ENCODE results near the gene TP53BP2. TPM values are rescaled to one million over a fixed set of nuclear protein-coding genes. Genes with fewer than 3 reads are reported as not detected.

The TP53BP2 gene
- total and polyA plus RNA-seq, 10 of the 15 experiments (the other 5 are each of a cell fraction or from before 2014, with no cell fraction given), result 1.6 to 13.7 (median 5.6) TPM

GRCh38 chr1:223763881-223764280, 81.9 kb downstream of the TP53BP2 start:
- Histone ChIP-seq H3K79me2 (ENCODE audit: control insufficient read depth, insufficient read depth, low read length) (no peaks in the 10 kb centered on the region), H3K4me1 (ENCODE audit: control insufficient read depth, insufficient read depth, low read length) (no peaks in the 10 kb centered on the region), H3K36me3 (ENCODE audit: control insufficient read depth in 2 of 2, insufficient read depth in 2 of 2, low read length in 1 of 2) (no peaks in the 10 kb centered on the region), H2AFZ (ENCODE audit: control insufficient read depth, low read depth, low read length) (no peak overlapping the region), H3K4me2 (ENCODE audit: control insufficient read depth, insufficient read depth) (no peak overlapping the region), H3K27ac (ENCODE audit: control insufficient read depth, insufficient read depth) (no peak overlapping the region), H3K9ac (ENCODE audit: control insufficient read depth, insufficient read depth, low read length) (no peak overlapping the region), H3K9me3 (replicated peaks; ENCODE audit: control insufficient read depth, insufficient read depth, low read length) (no peaks in the 10 kb centered on the region), H3K4me3 (no peak overlapping the region), H4K20me1 (ENCODE audit: control insufficient read depth, insufficient read depth) (no peaks in the 10 kb centered on the region), H3K27me3 (replicated peaks in 1 of 2; ENCODE audit: control insufficient read depth in 2 of 2, insufficient read depth in 2 of 2, low read length in 1 of 2) (no peaks in the 10 kb centered on the region)
- POLR2A ChIA-PET, result no interaction called here
- FAIRE-seq, result no peak
- WGBS (ENCODE audit: insufficient coverage, insufficient replicate concordance, low lambda C conversion rate, missing lambda C conversion rate), result 98% methylated on average over 5 of the region's 5 CpGs
- no peak for ATAC-seq
- SMC1A ChIA-PET (ENCODE audit: uncharacterized antibody, unreplicated experiment), result no interaction called here
- RAD21 ChIA-PET (ENCODE audit: unreplicated experiment), result no interaction called here
- in situ Hi-C loops (cut with MboI) (no loop called here), intact Hi-C loops (cut with micrococcal nuclease; ENCODE audit: unreplicated experiment) (no loop called here)
- DNase-seq (ENCODE audit: low read depth, low spot score), result no peak
- CTCF ChIA-PET, result interaction anchor here (1.2 to 1.5 kb wide), 2 partner anchors 14 to 65 kb away, joined by 3 to 7 read pairs; no protein-coding TSS in a partner anchor
- no TSS peak for BruUV-seq (replicated peaks)
- TF ChIP-seq NFXL1 (IDR thresholded peaks at IDR 0.05; ENCODE audit: borderline replicate concordance) (no peak), CREB1 (IDR thresholded peaks at IDR 0.05; ENCODE audit: low read depth) (no peak), SMAD5 (IDR thresholded peaks at IDR 0.05; ENCODE audit: low read depth) (no peak), ZNF592 (IDR thresholded peaks at IDR 0.05) (no peak), NFYA (IDR thresholded peaks at IDR 0.05; ENCODE audit: borderline replicate concordance, low read depth, low read length) (no peak), BHLHE40 (IDR thresholded peaks at IDR 0.05; ENCODE audit: borderline replicate concordance in 1 of 2, low read depth in 2 of 2, low read length in 1 of 2) (no peak), RUNX3 (IDR thresholded peaks at IDR 0.05; ENCODE audit: low read length) (no peak), DPF2 (IDR thresholded peaks at IDR 0.05) (no peak), NFIC (IDR thresholded peaks at IDR 0.05; ENCODE audit: low read depth, low read length) (no peak), BCL11A (IDR thresholded peaks at IDR 0.05; ENCODE audit: low read depth, low read length) (no peak), ZBED1 (IDR thresholded peaks at IDR 0.05; ENCODE audit: borderline replicate concordance) (no peak), NR2C1 (IDR thresholded peaks at IDR 0.05) (no peak), GATAD2B (conservative IDR thresholded peaks at IDR 0.05; ENCODE audit: low read depth) (no peak), ZNF274 (IDR thresholded peaks at IDR 0.05; ENCODE audit: insufficient read depth, insufficient read length) (no peak), ZNF217 (IDR thresholded peaks at IDR 0.05) (no peak), RELB (IDR thresholded peaks at IDR 0.05; ENCODE audit: low read depth) (no peak), GABPA (IDR thresholded peaks at IDR 0.05; ENCODE audit: low read depth) (no peak), CEBPB (IDR thresholded peaks at IDR 0.05; ENCODE audit: borderline replicate concordance in 1 of 2, low read depth in 2 of 2, low read length in 2 of 2) (no peak)

Measured in GM12878 (cell line).